NCI-H2227 (cell line): ENCODE measurements around the gene ITPRID1.

Experiments
- DNase-seq: peaks from one replicate; lab custom pipeline; 2025; ENCODE audit not compliant: unreplicated experiment; lab: John Stamatoyannopoulos, UW

Gene ITPRID1

DNA sequence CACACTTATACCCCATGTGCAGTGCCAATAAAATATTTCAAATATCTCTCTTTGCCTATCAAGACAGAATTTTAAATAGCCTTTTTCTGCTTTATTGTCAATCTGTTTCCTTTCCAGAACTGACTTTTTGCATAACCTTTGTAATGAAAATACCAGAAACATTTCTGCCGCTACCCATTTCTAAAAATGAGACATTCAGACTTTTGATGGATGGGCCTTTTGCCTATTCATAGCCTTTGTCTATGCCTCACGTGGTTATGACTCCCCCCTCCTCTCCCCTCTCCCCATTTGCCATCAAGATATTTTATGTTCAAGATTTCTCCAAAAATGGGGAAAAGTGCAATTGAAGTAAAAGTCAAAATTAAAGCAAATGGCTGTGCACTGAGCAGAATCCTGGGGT lies 179.0 kb downstream of the ITPRID1 start:
- DNase-seq: no peak

GRCh38 chr7:31695859-31696614 lies 182.1 kb downstream of the ITPRID1 start:
- no peak for DNase-seq

DNA sequence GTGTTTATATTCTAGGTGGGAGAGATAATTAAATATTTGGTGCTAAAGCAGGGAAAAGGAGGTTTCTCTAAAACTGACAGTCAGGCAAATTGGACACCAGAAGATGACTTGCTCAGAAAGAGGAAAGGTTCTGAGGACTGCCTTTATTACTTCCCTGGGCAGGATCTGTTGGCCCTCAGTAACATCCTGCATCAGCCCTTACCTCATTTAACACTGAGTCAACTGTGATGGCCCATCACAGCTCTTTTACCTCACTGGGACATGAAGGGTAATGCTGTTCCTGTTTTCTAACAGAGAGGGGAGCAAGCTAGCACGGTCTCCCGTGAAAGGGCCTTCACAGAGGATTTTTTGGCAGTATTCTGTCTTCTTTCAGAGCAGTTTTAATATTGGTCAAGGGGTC lies 185.2 kb downstream of the ITPRID1 start:
- no peak for DNase-seq

DNA sequence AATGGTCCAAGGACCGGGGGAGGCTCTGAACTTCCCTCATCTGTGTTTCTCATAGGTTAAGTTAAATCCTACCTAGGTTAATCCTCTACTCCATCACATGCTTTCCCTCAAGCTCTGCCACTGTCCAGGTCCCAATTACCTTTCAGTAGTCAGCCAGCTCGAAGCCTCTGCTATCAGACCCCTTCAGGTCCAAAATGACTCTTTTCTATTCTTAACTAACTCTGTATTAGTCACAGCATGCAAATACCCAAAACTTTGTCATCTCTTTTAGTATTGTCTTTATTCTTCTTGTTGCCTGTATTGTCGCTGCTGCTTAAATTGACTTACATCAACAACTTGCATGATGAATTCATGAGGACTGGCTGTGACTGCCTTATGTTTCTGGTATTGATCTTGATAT lies 188.5 kb downstream of the ITPRID1 start:
- DNase-seq: no peak

DNA sequence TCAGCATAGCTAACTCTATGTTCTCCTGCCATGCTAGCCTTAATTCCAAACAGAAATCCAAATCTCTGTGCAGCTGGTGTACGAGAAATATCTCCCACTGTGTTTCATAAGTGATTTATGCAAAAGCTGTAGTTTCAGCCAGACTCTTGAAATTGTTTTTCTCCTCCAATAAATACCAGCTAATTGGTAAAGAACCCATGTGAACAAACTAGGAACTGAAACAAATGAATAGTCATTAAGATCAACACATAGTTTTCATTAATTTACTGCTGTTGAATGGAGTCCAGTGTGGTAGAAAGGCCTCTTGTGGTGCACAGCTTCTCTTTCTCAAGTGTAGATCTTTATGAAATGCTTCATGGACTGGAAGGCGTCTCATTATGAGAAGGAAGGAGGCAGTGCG lies 191.5 kb downstream of the ITPRID1 start:
- no peak for DNase-seq

DNA sequence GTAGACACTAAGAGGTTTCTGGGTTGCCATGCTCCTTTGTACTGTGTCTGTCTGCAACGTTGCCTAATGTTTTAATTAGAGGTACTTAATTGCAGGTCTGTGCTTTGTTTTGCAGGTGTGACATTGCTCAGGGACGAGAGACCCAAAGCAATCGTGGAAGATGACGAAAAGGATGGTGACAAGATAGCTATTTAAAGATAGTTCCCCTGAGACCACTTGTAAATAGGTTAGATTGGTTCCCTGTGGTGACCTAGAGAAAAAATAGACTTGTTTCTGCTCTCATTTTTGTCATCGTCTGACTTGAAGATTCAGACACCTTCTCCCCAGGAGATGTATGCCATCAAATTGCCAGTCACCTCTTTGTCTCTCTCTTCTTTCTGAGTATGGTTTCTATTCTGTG lies 193.2 kb downstream of the ITPRID1 start:
- DNase-seq: no peak
